HG03457 (cell line): Measurements from ENCODE around the gene ZKSCAN5.
"Not testable (repeated sequence)": the region's sequence is repeated elsewhere in the genome, so short reads cannot be mapped to it uniquely, and the experiment has no call there.

Experiments used
- ATAC-seq: cut with Tn5 transposase; IDR thresholded peaks from one replicate; pipeline ENCODE4 v1.9.1; 2021; ENCODE audit warnings: moderate number of reproducible peaks; ENCODE audit not compliant: unreplicated experiment

ZKSCAN5 gene

GRCh38 chr7:99551767-99552463 lies 47.5 kb downstream of the ZKSCAN5 start, which contains the start of gene FAM200A:
Gene FAM200A (minus strand): TSS chr7:99552114. CDS start chr7:99548407, 3,707 bp downstream.
- peak; percentile 72 for ATAC-seq

DNA sequence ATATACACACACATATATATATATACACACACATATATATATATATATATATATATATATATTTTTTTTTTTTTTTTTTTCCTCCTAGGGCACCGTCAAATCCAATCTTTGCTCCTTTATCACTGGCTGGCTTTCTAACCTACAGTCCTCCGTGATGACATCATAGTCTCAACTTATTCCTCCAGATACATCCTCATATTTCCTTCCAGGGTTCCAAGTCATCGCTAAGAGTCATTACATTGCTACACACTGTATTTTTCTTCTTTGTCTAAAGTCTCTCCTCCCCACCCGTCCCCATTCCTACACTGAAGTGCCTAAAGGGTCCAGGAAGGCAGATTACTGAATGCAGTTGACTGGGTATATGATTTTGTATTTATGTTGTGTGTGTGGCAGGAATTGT lies 48.6 kb downstream of the ZKSCAN5 start:
- ATAC-seq: no peak

- ATAC-seq: no peak
These were observed 50.5 kb downstream of the ZKSCAN5 start for GRCh38 chr7:99554939-99555338.

GRCh38 chr7:99557196-99557607 lies 52.7 kb downstream of the ZKSCAN5 start:
- ATAC-seq: no peak

DNA sequence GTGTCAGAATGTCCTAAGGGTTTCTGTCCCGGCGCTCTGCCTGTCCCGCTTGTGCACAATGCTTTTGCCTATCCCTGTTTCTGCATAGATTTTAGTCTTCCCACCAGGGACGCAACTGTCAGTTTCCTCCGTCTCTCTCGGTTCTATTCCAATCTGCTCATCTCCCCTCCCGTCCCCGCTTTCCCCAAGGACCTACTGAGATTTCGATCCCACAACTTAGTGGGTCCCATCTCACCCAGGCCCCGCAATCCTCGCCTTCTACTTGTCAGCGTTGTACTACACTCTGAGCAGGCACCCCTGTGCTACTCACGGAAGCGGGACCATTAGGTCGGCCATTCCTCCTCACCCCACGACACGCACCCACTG lies 53.5 kb downstream of the ZKSCAN5 start:
- ATAC-seq: no peak

- peak; percentile 55 for ATAC-seq
These were observed 54.1 kb downstream of the ZKSCAN5 start, which contains the start of gene ZNF655 for GRCh38 chr7:99558306-99559174. Gene ZNF655 (plus strand): TSS chr7:99558642. CDS start chr7:99560560, 1,918 bp downstream.

GRCh38 chr7:99559175-99559915 lies 54.9 kb downstream of the ZKSCAN5 start:
- no peak for ATAC-seq

DNA sequence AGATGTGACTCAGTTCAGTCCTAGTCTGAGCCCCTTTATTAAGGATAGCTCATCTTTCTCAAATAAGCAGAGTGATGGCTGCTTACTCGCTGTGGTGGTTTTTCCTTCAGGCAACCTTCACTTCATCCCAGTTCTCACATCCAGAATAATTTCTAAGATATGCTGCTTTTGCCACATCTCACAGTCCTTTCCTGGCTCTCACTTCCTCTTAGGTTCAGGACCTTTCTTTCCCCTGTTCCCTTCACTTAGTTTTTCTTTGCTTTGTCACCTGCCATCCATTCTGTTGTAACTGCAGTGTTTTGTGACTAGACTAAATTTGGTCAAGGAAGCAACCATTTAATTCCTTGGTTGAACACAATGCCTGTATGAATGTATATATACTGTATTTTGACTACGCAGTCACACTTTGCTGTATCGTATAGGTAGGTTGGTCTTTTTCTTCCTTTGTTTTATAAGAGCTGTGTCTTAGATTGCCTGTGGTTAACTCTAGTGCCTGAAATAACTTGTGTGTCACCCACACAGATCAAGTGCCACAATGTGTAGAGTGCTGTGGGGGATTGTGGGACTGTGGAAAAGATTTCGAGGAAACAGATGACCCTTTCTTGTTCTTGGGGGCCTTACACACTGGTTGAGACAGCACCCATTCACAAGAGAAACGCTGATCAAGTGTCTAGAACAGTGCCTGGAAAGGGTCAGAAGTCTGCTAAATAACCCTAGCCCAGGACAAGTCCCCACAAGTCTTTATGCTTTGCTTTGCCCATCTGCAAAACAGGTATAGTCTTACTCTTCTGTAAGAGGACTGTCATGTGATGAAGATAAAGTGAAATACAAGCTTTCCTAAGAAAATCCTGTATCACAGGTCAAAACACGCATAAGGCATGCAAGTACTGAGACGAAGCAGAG lies 56.6 kb downstream of the ZKSCAN5 start:
- no peak for ATAC-seq

DNA sequence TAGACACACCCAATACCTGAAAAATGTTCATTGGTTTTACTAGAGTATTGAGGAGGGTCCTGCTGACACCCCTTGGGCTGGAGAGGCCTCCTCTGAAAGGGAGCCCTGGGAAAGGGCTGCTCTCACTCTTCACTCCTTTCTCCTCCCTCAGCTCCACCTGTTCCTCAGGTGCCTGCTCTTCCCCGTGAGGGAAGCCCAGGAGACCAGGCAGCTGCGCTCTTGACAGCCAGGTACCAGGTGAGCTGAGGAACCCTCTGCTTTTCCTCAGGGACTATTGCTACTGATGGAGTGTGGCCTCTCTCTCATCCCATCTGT lies 57.2 kb downstream of the ZKSCAN5 start:
- no peak for ATAC-seq

DNA sequence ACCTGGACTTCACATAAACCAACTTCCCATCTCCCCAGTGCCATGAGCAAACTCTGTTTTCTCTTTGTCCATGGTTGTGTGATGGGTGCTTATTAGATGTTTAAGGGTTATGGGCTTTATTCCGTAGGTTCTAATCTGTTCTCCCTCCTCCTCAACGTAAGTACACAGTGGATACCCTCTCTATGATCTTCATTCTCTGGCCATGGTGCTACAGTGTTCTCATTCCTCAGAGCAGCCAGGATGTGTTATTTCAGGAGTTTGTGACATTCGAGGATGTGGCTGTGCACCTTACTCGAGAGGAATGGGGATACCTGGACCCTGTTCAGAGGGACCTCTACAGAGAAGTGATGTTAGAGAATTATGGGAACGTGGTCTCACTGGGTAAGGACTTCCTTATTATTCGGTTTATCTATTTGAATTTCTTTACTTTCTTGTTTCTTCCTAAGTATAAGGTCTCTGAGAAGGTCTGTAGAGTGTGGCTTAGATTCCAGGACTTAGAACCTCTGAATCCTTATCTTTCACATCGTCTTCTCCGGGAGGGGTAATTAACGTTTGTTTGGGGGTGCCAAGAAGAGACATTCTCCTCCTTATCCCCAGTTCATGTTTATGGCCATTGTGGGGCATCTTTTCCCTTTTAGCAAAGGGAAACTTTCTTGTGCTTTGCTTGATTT lies 57.8 kb downstream of the ZKSCAN5 start:
- no peak for ATAC-seq

GRCh38 chr7:99562832-99563231 lies 58.4 kb downstream of the ZKSCAN5 start:
- ATAC-seq: no peak

GRCh38 chr7:99563650-99564049 lies 59.2 kb downstream of the ZKSCAN5 start:
- no peak for ATAC-seq

GRCh38 chr7:99568770-99569169 lies 64.3 kb downstream of the ZKSCAN5 start:
- ATAC-seq: not testable (repeated sequence)

- no peak for ATAC-seq
These were observed 67.3 kb downstream of the ZKSCAN5 start for GRCh38 chr7:99571768-99572167.

DNA sequence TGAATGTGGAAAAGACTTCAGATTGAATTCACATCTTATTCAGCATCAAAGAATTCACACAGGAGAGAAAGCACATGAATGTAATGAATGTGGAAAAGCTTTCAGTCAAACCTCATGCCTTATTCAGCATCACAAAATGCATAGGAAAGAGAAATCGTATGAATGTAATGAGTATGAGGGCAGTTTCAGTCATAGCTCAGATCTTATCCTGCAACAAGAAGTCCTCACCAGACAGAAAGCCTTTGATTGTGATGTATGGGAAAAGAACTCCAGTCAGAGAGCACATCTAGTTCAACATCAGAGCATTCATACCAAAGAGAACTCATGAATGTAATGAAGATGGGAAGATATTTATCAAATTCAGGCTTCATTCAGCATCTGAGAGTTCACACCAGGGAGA lies 68.8 kb downstream of the ZKSCAN5 start:
- ATAC-seq: no peak

- no peak for ATAC-seq
These were observed 71.8 kb downstream of the ZKSCAN5 start for GRCh38 chr7:99576251-99576650.

- ATAC-seq: no peak
These were observed 75.0 kb downstream of the ZKSCAN5 start for GRCh38 chr7:99579281-99579955.

- no peak for ATAC-seq
These were observed 75.7 kb downstream of the ZKSCAN5 start for GRCh38 chr7:99579956-99580777.
